HepG2 (cell line): Measurements from ENCODE around the gene VWA3A. TPM values are rescaled to one million over a fixed set of nuclear protein-coding genes. Genes with fewer than 3 reads are reported as not detected.
A peak's percentile ranks its signal among the peaks of the same experiment; 100 is the strongest.

Source experiments
- AHR ChIP-seq: IDR thresholded peaks from 2 replicates; pipeline ENCODE4 v1.6.1; 2018; ENCODE audit warnings: missing genetic modification reagents, missing compliant biosample characterization
- ASH2L ChIP-seq: fragments of 300-600, 200-600 bp; sonication (generic); IDR thresholded peaks from 2 replicates; pipeline ENCODE4 v1.7.0; 2017; ENCODE audit warnings: low read depth, mild to moderate bottlenecking, moderate library complexity, mixed read lengths, low read length; ENCODE audit not compliant: insufficient read length
- HBP1 ChIP-seq: IDR thresholded peaks from 2 replicates; pipeline ENCODE4 v1.6.1; 2016; ENCODE audit warnings: low read depth, control low read depth
- HDAC2 ChIP-seq: sonication (generic); formaldehyde crosslinking; IDR thresholded peaks from 2 replicates; pipeline ENCODE4 v1.4.0; 2020; ENCODE audit warnings: missing genetic modification reagents
- HNRNPH1 ChIP-seq: fragments of 200-400 bp; formaldehyde crosslinking; optimal IDR thresholded peaks from 2 replicates; pipeline ENCODE3; 2017; ENCODE audit warnings: mild to moderate bottlenecking, low read depth, low read length
- HNRNPL ChIP-seq: fragments of 200-400 bp; formaldehyde crosslinking; IDR thresholded peaks from 2 replicates; pipeline ENCODE4 v1.6.1; 2017; ENCODE audit warnings: mild to moderate bottlenecking, low read depth, low read length
- JUND ChIP-seq: sonication (generic); formaldehyde crosslinking; IDR thresholded peaks from 2 replicates; pipeline ENCODE4 v1.8.0; 2022; ENCODE audit warnings: mild to moderate bottlenecking, missing genetic modification reagents
- MAZ ChIP-seq, 2 experiments: sonication (generic) in 1 of 2; formaldehyde crosslinking in 1 of 2; IDR thresholded peaks; 2 replicates each; pipeline versions ENCODE4 v1.5.0 to v1.6.1; 2012 to 2020; ENCODE audit warnings: low read depth in 2 of 2, mild to moderate bottlenecking in 2 of 2, borderline replicate concordance in 1 of 2, improper control_type of control experiment in 1 of 2, low read length in 1 of 2, missing genetic modification reagents in 1 of 2, moderate library complexity in 1 of 2
- MIER3 ChIP-seq: IDR thresholded peaks from 2 replicates; pipeline ENCODE4 v1.6.1; 2016; ENCODE audit warnings: missing compliant biosample characterization, borderline replicate concordance
- MTA1 ChIP-seq: sonication (generic); formaldehyde crosslinking; IDR thresholded peaks from 2 replicates; pipeline ENCODE4 v1.4.0; 2020; ENCODE audit warnings: missing genetic modification reagents, mild to moderate bottlenecking, borderline replicate concordance
- MTF2 ChIP-seq: sonication (generic); formaldehyde crosslinking; IDR thresholded peaks from 2 replicates; pipeline ENCODE4 v1.5.0; 2020; ENCODE audit warnings: missing genetic modification reagents, borderline replicate concordance
- NBN ChIP-seq: fragments of 450-650 bp; conservative IDR thresholded peaks from 2 replicates; pipeline ENCODE4 v1.6.1; 2017
- SOX5 ChIP-seq: IDR thresholded peaks from 2 replicates; pipeline ENCODE4 v1.6.1; 2016; ENCODE audit warnings: borderline replicate concordance
- THAP7 ChIP-seq: sonication (generic); formaldehyde crosslinking; IDR thresholded peaks from 2 replicates; pipeline ENCODE4 v1.8.1; 2023; ENCODE audit warnings: mild to moderate bottlenecking, missing genetic modification reagents
- YY1 ChIP-seq: IDR thresholded peaks from 2 replicates; pipeline ENCODE4 v1.6.1; 2011; ENCODE audit warnings: low read length, low read depth, moderate library complexity, mild to moderate bottlenecking; ENCODE audit not compliant: insufficient read depth, insufficient replicate concordance
- ZNF713 ChIP-seq: sonication (generic); formaldehyde crosslinking; IDR thresholded peaks from 2 replicates; pipeline ENCODE4 v1.4.0; 2020; ENCODE audit warnings: mild to moderate bottlenecking, missing genetic modification reagents
- ZNF766 ChIP-seq: sonication (generic); formaldehyde crosslinking; IDR thresholded peaks from 2 replicates; pipeline ENCODE4 v1.5.0; 2020; ENCODE audit warnings: missing genetic modification reagents, borderline replicate concordance
- ZNF800 ChIP-seq: sonication (generic); formaldehyde crosslinking; IDR thresholded peaks from 2 replicates; pipeline ENCODE4 v1.4.0; 2020; ENCODE audit warnings: missing genetic modification reagents
- polyA plus RNA-seq, 8 experiments: library from polyadenylated mRNA; depleted of rRNA in 3 of 8; stranded (reverse) in 7 of 8; unstranded in 1 of 8; fragments of >200 nt; fragmentation: Illumina TruSeq in 4 of 8; extraction: Trizol in 4 of 8; gene quantifications; 2 replicates each; pipeline versions ENCODE4 v1.2.1 to v1.2.3, GENCODE V29; 2011 to 2016; ENCODE audit warnings: low read depth in 4 of 8, missing spikeins in 1 of 8, mixed read lengths in 1 of 8; ENCODE audit not compliant: insufficient read depth in 1 of 8
- total RNA-seq, 5 experiments: library from RNA; depleted of rRNA; stranded (reverse); fragments of >200 nt; fragmentation: Illumina TruSeq; extraction: Trizol; gene quantifications; 2 replicates each; pipeline ENCODE4 v1.2.3, GENCODE V29; 2016; ENCODE audit warnings: low read depth in 1 of 5
- TF ChIP-seq, protein P1 (sequence below): sonication (generic); formaldehyde crosslinking; IDR thresholded peaks from 2 replicates; pipeline ENCODE4 v1.5.0; 2020; ENCODE audit warnings: mild to moderate bottlenecking, missing genetic modification reagents
- TF ChIP-seq, protein P2 (sequence below): sonication (generic); formaldehyde crosslinking; IDR thresholded peaks from 2 replicates; pipeline ENCODE4 v1.4.0; 2020; ENCODE audit warnings: mild to moderate bottlenecking, missing genetic modification reagents

Gene VWA3A
- total and polyA plus RNA-seq, 2 of the 13 experiments (the other 11 are each of a cell fraction or from before 2014, with no cell fraction given), result 0.03 to 0.07 TPM

DNA sequence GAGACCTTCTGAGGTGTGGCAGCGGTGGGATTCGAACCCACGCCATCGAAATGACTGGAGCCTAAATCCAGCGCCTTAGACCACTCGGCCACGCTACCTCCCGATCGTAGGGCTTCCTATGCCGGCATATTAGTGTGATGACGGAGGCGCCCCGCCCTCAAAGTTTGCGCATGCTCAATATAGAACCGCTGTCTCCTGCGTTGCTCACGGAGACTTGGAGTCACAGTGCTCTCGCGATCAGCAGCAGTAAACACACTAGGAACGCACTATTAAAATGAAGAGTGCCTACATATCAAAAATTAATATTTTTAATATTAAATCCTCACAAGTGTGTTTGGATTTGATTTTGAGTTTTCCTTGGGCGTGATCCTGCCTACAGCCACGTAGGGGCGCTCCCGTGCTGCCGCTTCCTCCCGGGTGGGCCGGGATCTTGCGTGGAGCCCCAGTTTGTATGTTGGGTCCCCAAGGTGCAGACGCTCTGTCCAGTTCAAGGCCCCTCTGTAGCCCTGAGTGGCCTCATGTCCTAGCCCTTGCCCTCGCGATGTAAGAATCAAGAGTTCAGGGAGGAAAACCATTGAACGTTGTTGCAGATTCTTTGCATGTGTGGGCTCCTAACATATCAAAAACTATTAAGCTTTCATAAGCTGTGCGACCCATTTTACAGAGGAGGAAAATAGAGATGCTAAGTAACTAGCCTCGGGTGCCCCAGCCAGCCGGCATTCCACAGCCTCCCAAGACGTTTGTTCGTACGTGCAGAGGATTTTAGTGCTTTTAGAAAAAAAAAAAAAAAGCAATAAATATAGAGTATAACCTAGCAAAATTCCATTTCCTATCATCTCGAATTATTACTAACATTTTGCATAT is 103.6 kb downstream of the VWA3A start (continued):
- peak; percentile 90; the same call in 1 of the 2 replicates for TF ChIP-seq MIER3 (CRISPR knock-in tag)
- TF ChIP-seq SOX5 (CRISPR knock-in tag), result peak; percentile 55
- no peak for TF ChIP-seq HNRNPL
- TF ChIP-seq HBP1, result peak; percentile 93
- TF ChIP-seq, protein P1, sequence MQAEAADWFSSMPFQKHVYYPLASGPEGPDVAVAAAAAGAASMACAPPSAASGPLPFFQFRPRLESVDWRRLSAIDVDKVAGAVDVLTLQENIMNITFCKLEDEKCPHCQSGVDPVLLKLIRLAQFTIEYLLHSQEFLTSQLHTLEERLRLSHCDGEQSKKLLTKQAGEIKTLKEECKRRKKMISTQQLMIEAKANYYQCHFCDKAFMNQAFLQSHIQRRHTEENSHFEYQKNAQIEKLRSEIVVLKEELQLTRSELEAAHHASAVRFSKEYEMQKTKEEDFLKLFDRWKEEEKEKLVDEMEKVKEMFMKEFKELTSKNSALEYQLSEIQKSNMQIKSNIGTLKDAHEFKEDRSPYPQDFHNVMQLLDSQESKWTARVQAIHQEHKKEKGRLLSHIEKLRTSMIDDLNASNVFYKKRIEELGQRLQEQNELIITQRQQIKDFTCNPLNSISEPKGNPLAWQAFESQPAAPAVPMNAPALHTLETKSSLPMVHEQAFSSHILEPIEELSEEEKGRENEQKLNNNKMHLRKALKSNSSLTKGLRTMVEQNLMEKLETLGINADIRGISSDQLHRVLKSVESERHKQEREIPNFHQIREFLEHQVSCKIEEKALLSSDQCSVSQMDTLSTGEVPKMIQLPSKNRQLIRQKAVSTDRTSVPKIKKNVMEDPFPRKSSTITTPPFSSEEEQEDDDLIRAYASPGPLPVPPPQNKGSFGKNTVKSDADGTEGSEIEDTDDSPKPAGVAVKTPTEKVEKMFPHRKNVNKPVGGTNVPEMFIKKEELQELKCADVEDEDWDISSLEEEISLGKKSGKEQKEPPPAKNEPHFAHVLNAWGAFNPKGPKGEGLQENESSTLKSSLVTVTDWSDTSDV (CRISPR knock-in tag), result no peak
- peak; percentile 70 for TF ChIP-seq HDAC2 (CRISPR knock-in tag)
- TF ChIP-seq HNRNPH1, result peak; percentile 66
- TF ChIP-seq, protein P2, sequence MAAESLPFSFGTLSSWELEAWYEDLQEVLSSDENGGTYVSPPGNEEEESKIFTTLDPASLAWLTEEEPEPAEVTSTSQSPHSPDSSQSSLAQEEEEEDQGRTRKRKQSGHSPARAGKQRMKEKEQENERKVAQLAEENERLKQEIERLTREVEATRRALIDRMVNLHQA, result no peak; the same call in 1 of the 2 replicates
- peak; percentile 75 for TF ChIP-seq ASH2L
- no peak for TF ChIP-seq THAP7
- no peak for TF ChIP-seq MTF2 (CRISPR knock-in tag)
- TF ChIP-seq AHR (CRISPR knock-in tag), result peak; percentile 96
- peak; percentile 78 for TF ChIP-seq YY1
- TF ChIP-seq ZNF766 (CRISPR knock-in tag), result peak; percentile 80
- 0 out of 2 replicates have a peak, but pooled peaks have one; percentile 18 for TF ChIP-seq JUND
- TF ChIP-seq ZNF800, result peak; percentile 77; the same call in 1 of the 2 replicates
- TF ChIP-seq MAZ (IDR thresholded peaks at IDR 0.05; ENCODE audit: borderline replicate concordance, low read depth, low read length), result peak; percentile 87; the same call in 1 of the 2 replicates
- TF ChIP-seq MAZ (CRISPR knock-in tag; IDR thresholded peaks at IDR 0.05; ENCODE audit: low read depth), result peak; percentile 96
- 0 out of 2 replicates have a peak, but pooled peaks have one; percentile 78 for TF ChIP-seq ZNF713 (CRISPR knock-in tag)
- peak; percentile 47; the same call in 1 of the 2 replicates for TF ChIP-seq MTA1 (CRISPR knock-in tag)
- TF ChIP-seq NBN, result no peak
